Measurements from ENCODE around the gene FAU. TPM values are rescaled to one million over a fixed set of nuclear protein-coding genes. Genes with fewer than 3 reads are reported as not detected.

The FAU gene
- total RNA-seq, 1 experiment from 2014 or later = 1,073 TPM

DNA sequence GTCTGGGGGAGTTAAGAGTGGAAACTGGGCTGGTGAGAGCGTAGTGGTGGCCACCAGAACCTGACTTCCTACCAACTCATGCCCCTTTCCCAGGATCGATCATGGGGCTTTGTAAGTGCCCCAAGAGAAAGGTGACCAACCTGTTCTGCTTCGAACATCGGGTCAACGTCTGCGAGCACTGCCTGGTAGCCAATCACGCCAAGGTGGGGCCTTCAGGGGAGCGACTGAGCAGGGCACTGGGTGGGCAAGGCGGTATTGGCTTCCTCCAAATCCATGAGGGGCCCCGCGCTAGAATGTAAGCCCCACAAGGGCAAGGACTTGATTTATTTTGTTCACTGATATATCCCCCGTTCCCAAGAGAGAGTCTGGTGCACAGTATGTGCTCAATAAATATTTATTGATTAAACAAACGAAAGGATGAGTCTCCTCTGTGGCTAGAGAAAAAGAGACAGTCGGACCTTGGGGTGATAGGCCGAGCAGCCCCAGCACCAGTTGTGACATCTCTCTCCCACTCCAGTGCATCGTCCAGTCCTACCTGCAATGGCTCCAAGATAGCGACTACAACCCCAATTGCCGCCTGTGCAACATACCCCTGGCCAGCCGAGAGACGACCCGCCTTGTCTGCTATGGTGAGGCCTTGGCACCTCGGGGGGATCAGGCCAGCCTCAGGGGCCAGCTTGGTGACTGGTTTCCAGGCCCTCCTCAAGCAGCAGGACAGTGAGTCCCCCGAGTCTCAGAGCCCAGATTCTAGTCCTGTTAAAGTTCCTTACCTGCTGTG lies 37.1 kb downstream of the FAU start:
- no peak for TF ChIP-seq CBX3 (IDR thresholded peaks at IDR 0.05; ENCODE audit: low read depth)
- TF ChIP-seq, protein P1, sequence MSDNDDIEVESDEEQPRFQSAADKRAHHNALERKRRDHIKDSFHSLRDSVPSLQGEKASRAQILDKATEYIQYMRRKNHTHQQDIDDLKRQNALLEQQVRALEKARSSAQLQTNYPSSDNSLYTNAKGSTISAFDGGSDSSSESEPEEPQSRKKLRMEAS (IDR thresholded peaks at IDR 0.05) = no peak
- TF ChIP-seq ELF1 (IDR thresholded peaks at IDR 0.05; ENCODE audit: borderline replicate concordance, low read depth) = no peak
- TF ChIP-seq, protein P2, sequence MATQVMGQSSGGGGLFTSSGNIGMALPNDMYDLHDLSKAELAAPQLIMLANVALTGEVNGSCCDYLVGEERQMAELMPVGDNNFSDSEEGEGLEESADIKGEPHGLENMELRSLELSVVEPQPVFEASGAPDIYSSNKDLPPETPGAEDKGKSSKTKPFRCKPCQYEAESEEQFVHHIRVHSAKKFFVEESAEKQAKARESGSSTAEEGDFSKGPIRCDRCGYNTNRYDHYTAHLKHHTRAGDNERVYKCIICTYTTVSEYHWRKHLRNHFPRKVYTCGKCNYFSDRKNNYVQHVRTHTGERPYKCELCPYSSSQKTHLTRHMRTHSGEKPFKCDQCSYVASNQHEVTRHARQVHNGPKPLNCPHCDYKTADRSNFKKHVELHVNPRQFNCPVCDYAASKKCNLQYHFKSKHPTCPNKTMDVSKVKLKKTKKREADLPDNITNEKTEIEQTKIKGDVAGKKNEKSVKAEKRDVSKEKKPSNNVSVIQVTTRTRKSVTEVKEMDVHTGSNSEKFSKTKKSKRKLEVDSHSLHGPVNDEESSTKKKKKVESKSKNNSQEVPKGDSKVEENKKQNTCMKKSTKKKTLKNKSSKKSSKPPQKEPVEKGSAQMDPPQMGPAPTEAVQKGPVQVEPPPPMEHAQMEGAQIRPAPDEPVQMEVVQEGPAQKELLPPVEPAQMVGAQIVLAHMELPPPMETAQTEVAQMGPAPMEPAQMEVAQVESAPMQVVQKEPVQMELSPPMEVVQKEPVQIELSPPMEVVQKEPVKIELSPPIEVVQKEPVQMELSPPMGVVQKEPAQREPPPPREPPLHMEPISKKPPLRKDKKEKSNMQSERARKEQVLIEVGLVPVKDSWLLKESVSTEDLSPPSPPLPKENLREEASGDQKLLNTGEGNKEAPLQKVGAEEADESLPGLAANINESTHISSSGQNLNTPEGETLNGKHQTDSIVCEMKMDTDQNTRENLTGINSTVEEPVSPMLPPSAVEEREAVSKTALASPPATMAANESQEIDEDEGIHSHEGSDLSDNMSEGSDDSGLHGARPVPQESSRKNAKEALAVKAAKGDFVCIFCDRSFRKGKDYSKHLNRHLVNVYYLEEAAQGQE (IDR thresholded peaks at IDR 0.05; ENCODE audit: low read depth) = no peak
- no peak for TF ChIP-seq SIN3A (IDR thresholded peaks at IDR 0.05; ENCODE audit: low read depth)
- no peak for TF ChIP-seq POLR2A (IDR thresholded peaks at IDR 0.05; ENCODE audit: borderline replicate concordance, extremely low read depth, insufficient read depth, insufficient read length)
- no peak for TF ChIP-seq SRF (IDR thresholded peaks at IDR 0.05; ENCODE audit: low read depth)
- TF ChIP-seq SP1 (IDR thresholded peaks at IDR 0.05; ENCODE audit: low read depth) = no peak
- no peak for TF ChIP-seq EGR1 (IDR thresholded peaks at IDR 0.05; ENCODE audit: low read depth)
- TF ChIP-seq CEBPB (IDR thresholded peaks at IDR 0.05; ENCODE audit: low read depth) = no peak
- TF ChIP-seq, protein P3, sequence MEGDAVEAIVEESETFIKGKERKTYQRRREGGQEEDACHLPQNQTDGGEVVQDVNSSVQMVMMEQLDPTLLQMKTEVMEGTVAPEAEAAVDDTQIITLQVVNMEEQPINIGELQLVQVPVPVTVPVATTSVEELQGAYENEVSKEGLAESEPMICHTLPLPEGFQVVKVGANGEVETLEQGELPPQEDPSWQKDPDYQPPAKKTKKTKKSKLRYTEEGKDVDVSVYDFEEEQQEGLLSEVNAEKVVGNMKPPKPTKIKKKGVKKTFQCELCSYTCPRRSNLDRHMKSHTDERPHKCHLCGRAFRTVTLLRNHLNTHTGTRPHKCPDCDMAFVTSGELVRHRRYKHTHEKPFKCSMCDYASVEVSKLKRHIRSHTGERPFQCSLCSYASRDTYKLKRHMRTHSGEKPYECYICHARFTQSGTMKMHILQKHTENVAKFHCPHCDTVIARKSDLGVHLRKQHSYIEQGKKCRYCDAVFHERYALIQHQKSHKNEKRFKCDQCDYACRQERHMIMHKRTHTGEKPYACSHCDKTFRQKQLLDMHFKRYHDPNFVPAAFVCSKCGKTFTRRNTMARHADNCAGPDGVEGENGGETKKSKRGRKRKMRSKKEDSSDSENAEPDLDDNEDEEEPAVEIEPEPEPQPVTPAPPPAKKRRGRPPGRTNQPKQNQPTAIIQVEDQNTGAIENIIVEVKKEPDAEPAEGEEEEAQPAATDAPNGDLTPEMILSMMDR (IDR thresholded peaks at IDR 0.05 in 2 of 3, conservative IDR thresholded peaks at IDR 0.05 in 1 of 3; ENCODE audit: borderline replicate concordance in 1 of 3, insufficient read depth in 1 of 3, low read depth in 2 of 3, low read length in 2 of 3) = no peak
- TF ChIP-seq RAD21 (IDR thresholded peaks at IDR 0.05; ENCODE audit: low read depth) = no peak
- TF ChIP-seq YY1 (IDR thresholded peaks at IDR 0.05; ENCODE audit: extremely low read depth, insufficient replicate concordance, low read depth, low read length) = no peak
- TF ChIP-seq ZNF274 (IDR thresholded peaks at IDR 0.05; ENCODE audit: low read depth, low read length) = no peak
- no peak for TF ChIP-seq POLR2AphosphoS5 (IDR thresholded peaks at IDR 0.05; ENCODE audit: low read depth, low read length)
- DNase-seq (ENCODE audit: low read depth, low spot score) (no peak), ATAC-seq (peak; percentile 37)
- Histone ChIP-seq H3K4me2 (ENCODE audit: low read length) (peak overlapping the region; percentile 82), H3K4me1 (ENCODE audit: control insufficient read depth in 1 of 2, insufficient read depth in 2 of 2, low read length in 2 of 2) (peaks cover 7 to 22% of the 10 kb centered on the region in 2 experiments; a peak in 3 of 4 replicates), H3K27ac (ENCODE audit: low read depth, low read length) (peak overlapping the region; percentile 82), H3K9me3 (ENCODE audit: control insufficient read depth in 1 of 2, insufficient read depth in 1 of 2, low read depth in 1 of 2, low read length in 2 of 2) (no peaks in the 10 kb centered on the region), H3K4me3 (replicated peaks in 1 of 2; ENCODE audit: low read depth in 1 of 2, low read length in 2 of 2) (peak overlapping the region; percentile 86 to 98), H3K9me2 (ENCODE audit: insufficient read depth) (no peaks in the 10 kb centered on the region), H2AFZ (ENCODE audit: low read depth, low read length, poor library complexity, severe bottlenecking) (no peak overlapping the region), H3K27me3 (ENCODE audit: insufficient read depth, low read length) (no peaks in the 10 kb centered on the region), H3K79me2 (ENCODE audit: insufficient read depth, low read length) (peaks cover 42% of the 10 kb centered on the region), H4K20me1 (ENCODE audit: insufficient read depth) (no peaks in the 10 kb centered on the region), H3K36me3 (ENCODE audit: control insufficient read depth in 1 of 2, insufficient read depth in 2 of 2, low read length in 2 of 2) (peaks cover 6 to 38% of the 10 kb centered on the region in 2 experiments; a peak in 2 of 4 replicates), H3K9ac (ENCODE audit: low read length) (peak overlapping the region; percentile 98)
- BruUV-seq (replicated peaks) = TSS peak; percentile 71
- ChIA-PET CTCF (no interaction called here), RAD21 (ENCODE audit: low non-redundant PET in 1 of 2, low total read pairs in 2 of 2, uncharacterized antibody in 2 of 2, unreplicated experiment in 2 of 2) (no interaction called here), POLR2A (no interaction called here)
- intact Hi-C loops (cut with micrococcal nuclease) = loop anchor here (1.0 to 5.0 kb wide), 3 partner anchors 12 to 57 kb away; partner anchors contain the start of genes SAC3D1, SNX15 and VPS51

Data from HCT116 (cell line).